ENCODE data around the gene PRM1. TPM values are rescaled to one million over a fixed set of nuclear protein-coding genes. Genes with fewer than 3 reads are reported as not detected.

Gene PRM1
- total RNA-seq, 2 donors from 2014 or later, result not detected

DNA sequence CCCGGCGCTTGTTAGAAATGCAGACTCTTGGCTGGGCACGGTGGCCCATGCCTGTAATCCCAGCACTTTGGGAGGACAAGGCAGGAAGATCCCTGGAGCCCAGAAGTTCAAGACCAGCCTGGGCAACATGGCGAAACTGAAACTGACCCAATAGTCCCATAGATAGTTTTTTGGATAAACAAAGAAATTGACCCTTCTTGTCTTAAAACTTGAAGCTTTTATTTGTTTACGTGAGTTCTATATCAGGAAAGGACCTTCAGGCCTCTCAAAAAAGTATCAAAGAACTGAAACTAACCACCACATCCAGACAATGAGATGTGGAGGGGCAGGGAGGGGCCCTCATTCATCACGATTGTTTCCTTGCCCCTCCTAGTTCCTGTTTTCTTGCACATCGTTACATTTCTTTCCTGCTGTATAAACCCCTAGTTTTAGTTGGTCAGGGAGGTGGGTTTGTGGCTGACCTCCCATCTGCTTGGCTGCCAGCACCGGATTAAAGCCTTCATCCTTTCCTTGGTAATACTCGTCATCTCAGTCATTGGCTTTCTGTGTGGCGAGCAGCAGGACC is 29.9 kb upstream of the PRM1 start:
- Histone ChIP-seq H3K4me1 (peaks cover 12% of the 10 kb centered on the region), H3K4me3 (no peak overlapping the region), H3K27ac (no peak overlapping the region), H3K9me3 (no peaks in the 10 kb centered on the region), H3K36me3 (no peaks in the 10 kb centered on the region), H3K27me3 (no peaks in the 10 kb centered on the region), H3K9ac (ENCODE audit: low read depth in 2 of 2, low read length in 2 of 2) (no peak overlapping the region)
- DNase-seq, result no peak
- intact Hi-C loops (cut with DNase I), result no loop called here
- TF ChIP-seq, protein P1, sequence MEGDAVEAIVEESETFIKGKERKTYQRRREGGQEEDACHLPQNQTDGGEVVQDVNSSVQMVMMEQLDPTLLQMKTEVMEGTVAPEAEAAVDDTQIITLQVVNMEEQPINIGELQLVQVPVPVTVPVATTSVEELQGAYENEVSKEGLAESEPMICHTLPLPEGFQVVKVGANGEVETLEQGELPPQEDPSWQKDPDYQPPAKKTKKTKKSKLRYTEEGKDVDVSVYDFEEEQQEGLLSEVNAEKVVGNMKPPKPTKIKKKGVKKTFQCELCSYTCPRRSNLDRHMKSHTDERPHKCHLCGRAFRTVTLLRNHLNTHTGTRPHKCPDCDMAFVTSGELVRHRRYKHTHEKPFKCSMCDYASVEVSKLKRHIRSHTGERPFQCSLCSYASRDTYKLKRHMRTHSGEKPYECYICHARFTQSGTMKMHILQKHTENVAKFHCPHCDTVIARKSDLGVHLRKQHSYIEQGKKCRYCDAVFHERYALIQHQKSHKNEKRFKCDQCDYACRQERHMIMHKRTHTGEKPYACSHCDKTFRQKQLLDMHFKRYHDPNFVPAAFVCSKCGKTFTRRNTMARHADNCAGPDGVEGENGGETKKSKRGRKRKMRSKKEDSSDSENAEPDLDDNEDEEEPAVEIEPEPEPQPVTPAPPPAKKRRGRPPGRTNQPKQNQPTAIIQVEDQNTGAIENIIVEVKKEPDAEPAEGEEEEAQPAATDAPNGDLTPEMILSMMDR (IDR thresholded peaks at IDR 0.05), result no peak

GRCh38 chr16:11310634-11310977 is 29.5 kb upstream of the PRM1 start:
- Histone ChIP-seq H3K36me3 (no peaks in the 10 kb centered on the region), H3K9me3 (no peaks in the 10 kb centered on the region), H3K4me1 (peaks cover 12% of the 10 kb centered on the region), H3K27ac (no peak overlapping the region), H3K9ac (ENCODE audit: low read depth in 2 of 2, low read length in 2 of 2) (no peak overlapping the region), H3K4me3 (no peak overlapping the region), H3K27me3 (no peaks in the 10 kb centered on the region)
- no peak for DNase-seq
- TF ChIP-seq, protein P1 (IDR thresholded peaks at IDR 0.05), result no peak
- intact Hi-C loops (cut with DNase I), result no loop called here

- Histone ChIP-seq H3K9ac (ENCODE audit: low read depth in 2 of 2, low read length in 2 of 2) (no peak overlapping the region), H3K4me3 (no peak overlapping the region), H3K9me3 (no peaks in the 10 kb centered on the region), H3K27me3 (no peaks in the 10 kb centered on the region), H3K4me1 (peaks cover 12% of the 10 kb centered on the region), H3K36me3 (no peaks in the 10 kb centered on the region), H3K27ac (no peak overlapping the region)
- TF ChIP-seq, protein P1 (IDR thresholded peaks at IDR 0.05), result no peak
- DNase-seq, result no peak
- intact Hi-C loops (cut with DNase I), result no loop called here
These were observed 28.9 kb upstream of the PRM1 start for GRCh38 chr16:11309895-11310633.

DNA sequence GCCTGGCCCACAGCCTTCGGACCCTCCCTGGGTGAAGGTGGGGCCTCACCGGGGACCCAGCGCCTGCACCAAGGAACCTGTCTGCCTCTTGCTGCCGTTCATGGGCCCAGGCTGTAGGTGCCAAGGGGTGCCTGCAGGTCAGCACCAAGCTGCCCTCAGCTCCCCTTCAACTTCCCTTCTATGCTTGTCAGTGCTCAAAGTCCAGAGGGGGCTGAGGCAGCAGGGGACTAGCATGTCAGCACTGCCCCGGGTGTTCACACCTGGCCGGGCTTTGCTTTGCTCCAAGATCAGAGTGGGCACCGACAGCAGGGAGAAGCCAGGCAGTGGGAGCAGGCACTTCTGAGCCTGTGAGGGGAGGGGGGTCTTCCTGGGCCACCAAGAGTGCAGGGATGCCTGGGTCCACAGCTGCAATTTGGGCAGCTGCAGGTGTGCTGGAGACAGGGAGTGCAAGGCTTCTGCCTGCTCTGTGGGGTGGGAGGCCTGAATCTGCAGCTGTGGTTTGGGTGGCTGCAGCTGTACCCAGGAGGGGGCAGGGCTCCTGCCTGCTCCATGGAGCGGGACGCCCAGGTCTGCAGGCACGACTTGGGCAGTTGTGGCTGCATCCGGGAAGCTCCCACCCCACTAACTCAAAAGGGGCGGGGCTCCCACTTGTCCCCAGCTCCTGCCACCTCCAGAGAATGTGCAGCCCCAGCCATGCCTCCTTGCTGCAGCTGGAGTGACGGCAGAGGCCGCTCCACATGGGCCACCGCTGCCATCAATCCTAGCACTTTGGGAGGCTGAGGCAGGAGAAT is 27.6 kb upstream of the PRM1 start:
- H3K4me1 ChIP-seq, result peaks cover 12% of the 10 kb centered on the region
- H3K27me3 ChIP-seq, result no peaks in the 10 kb centered on the region
- TF ChIP-seq, protein P1 (IDR thresholded peaks at IDR 0.05), result no peak
- H3K9me3 ChIP-seq, result no peaks in the 10 kb centered on the region
- no peak overlapping the region for H3K27ac ChIP-seq
- H3K4me3 ChIP-seq, result no peak overlapping the region
- intact Hi-C loops (cut with DNase I), result no loop called here
- H3K36me3 ChIP-seq, result no peaks in the 10 kb centered on the region
- H3K9ac ChIP-seq (ENCODE audit: low read depth in 2 of 2, low read length in 2 of 2), result no peak overlapping the region
- DNase-seq, result no peak

- H3K4me1 ChIP-seq, result peaks cover 10% of the 10 kb centered on the region
- no peaks in the 10 kb centered on the region for H3K36me3 ChIP-seq
- no peaks in the 10 kb centered on the region for H3K9me3 ChIP-seq
- no peaks in the 10 kb centered on the region for H3K27me3 ChIP-seq
- TF ChIP-seq, protein P1 (IDR thresholded peaks at IDR 0.05), result no peak
- intact Hi-C loops (cut with DNase I), result no loop called here
- no peak overlapping the region for H3K9ac ChIP-seq (ENCODE audit: low read depth in 2 of 2, low read length in 2 of 2)
- no peak overlapping the region for H3K4me3 ChIP-seq
- H3K27ac ChIP-seq, result no peak overlapping the region
- no peak for DNase-seq
These were observed 26.7 kb upstream of the PRM1 start for GRCh38 chr16:11307639-11308492.
